Panc1 (cell line): ENCODE results near the gene MLST8.

Experiments
- POLR2AphosphoS5 ChIP-seq: IDR thresholded peaks from 2 replicates; pipeline ENCODE4 v1.6.1; 2012; ENCODE audit warnings: mild to moderate bottlenecking, low read depth, low read length, moderate library complexity
- SIN3A ChIP-seq: IDR thresholded peaks from 2 replicates; pipeline ENCODE4 v1.6.1; 2012; ENCODE audit warnings: low read depth, mild to moderate bottlenecking, low read length, moderate library complexity, borderline replicate concordance; ENCODE audit not compliant: insufficient read depth
- TCF7L2 ChIP-seq: IDR thresholded peaks from 2 replicates; pipeline ENCODE4 v1.6.1; 2011; ENCODE audit warnings: mild to moderate bottlenecking, low read depth, low read length, inconsistent platforms
- TF ChIP-seq, protein P1 (sequence below): fragments of 450-650 bp; IDR thresholded peaks from 2 replicates; pipeline ENCODE4 v1.5.1; 2017; ENCODE audit warnings: mild to moderate bottlenecking
- TF ChIP-seq, protein P2 (sequence below), 2 experiments: IDR thresholded peaks; 2 replicates each; pipeline ENCODE4 v1.6.1; 2011 to 2012; ENCODE audit warnings: low read depth in 2 of 2, control low read depth in 1 of 2, low read length in 1 of 2, mild to moderate bottlenecking in 1 of 2, moderate library complexity in 1 of 2; ENCODE audit not compliant: insufficient read depth in 1 of 2

DNA sequence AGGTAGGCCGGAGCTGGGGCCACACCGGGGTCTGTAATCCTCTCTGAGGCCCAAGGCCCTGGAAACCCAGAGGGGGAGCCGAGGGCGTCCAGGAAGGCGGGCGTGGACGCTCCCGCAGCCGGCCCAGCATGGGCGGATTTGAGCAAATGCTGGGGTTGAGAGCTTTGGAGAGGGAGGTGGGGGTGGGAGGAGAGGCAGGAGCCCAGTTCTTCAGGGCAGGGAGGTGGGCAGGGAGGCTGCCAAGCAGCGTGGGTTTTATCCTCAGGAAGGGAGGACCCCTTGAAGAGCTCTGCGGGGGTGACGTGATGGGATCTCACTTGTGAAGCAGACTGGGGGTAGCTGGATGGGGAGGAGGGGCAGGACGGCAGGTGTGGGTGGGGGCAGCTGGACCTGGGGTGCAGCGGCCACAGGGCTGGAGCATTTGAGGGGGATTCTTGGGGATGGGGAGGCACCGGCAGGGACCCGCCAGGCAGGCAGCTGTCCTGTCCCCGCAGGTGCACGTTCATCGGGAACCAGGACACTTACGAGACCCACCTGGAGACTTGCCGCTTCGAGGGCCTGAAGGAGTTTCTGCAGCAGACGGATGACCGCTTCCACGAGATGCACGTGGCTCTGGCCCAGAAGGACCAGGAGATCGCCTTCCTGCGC lies 32.4 kb upstream of the MLST8 start:
- TF ChIP-seq, protein P1, sequence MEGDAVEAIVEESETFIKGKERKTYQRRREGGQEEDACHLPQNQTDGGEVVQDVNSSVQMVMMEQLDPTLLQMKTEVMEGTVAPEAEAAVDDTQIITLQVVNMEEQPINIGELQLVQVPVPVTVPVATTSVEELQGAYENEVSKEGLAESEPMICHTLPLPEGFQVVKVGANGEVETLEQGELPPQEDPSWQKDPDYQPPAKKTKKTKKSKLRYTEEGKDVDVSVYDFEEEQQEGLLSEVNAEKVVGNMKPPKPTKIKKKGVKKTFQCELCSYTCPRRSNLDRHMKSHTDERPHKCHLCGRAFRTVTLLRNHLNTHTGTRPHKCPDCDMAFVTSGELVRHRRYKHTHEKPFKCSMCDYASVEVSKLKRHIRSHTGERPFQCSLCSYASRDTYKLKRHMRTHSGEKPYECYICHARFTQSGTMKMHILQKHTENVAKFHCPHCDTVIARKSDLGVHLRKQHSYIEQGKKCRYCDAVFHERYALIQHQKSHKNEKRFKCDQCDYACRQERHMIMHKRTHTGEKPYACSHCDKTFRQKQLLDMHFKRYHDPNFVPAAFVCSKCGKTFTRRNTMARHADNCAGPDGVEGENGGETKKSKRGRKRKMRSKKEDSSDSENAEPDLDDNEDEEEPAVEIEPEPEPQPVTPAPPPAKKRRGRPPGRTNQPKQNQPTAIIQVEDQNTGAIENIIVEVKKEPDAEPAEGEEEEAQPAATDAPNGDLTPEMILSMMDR = no peak
- TF ChIP-seq, protein P2, sequence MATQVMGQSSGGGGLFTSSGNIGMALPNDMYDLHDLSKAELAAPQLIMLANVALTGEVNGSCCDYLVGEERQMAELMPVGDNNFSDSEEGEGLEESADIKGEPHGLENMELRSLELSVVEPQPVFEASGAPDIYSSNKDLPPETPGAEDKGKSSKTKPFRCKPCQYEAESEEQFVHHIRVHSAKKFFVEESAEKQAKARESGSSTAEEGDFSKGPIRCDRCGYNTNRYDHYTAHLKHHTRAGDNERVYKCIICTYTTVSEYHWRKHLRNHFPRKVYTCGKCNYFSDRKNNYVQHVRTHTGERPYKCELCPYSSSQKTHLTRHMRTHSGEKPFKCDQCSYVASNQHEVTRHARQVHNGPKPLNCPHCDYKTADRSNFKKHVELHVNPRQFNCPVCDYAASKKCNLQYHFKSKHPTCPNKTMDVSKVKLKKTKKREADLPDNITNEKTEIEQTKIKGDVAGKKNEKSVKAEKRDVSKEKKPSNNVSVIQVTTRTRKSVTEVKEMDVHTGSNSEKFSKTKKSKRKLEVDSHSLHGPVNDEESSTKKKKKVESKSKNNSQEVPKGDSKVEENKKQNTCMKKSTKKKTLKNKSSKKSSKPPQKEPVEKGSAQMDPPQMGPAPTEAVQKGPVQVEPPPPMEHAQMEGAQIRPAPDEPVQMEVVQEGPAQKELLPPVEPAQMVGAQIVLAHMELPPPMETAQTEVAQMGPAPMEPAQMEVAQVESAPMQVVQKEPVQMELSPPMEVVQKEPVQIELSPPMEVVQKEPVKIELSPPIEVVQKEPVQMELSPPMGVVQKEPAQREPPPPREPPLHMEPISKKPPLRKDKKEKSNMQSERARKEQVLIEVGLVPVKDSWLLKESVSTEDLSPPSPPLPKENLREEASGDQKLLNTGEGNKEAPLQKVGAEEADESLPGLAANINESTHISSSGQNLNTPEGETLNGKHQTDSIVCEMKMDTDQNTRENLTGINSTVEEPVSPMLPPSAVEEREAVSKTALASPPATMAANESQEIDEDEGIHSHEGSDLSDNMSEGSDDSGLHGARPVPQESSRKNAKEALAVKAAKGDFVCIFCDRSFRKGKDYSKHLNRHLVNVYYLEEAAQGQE (IDR thresholded peaks at IDR 0.05; ENCODE audit: insufficient read depth in 1 of 2, low read depth in 2 of 2, low read length in 1 of 2) = no peak
- TF ChIP-seq SIN3A = no peak
- no peak for TF ChIP-seq POLR2AphosphoS5
- no peak for TF ChIP-seq TCF7L2
